HG03280 (cell line): Measurements from ENCODE around the gene CCDC88C.

Experiments
- ATAC-seq: cut with Tn5 transposase; IDR thresholded peaks from one replicate; pipeline ENCODE4 v1.9.1; 2021; ENCODE audit warnings: mild to moderate bottlenecking, moderate library complexity; ENCODE audit not compliant: unreplicated experiment

Gene CCDC88C

GRCh38 chr14:91313852-91314251, 103.8 kb downstream of the CCDC88C start:
- no peak for ATAC-seq

- no peak for ATAC-seq
Observed at GRCh38 chr14:91313154-91313850, 104.3 kb downstream of the CCDC88C start.

- ATAC-seq: no peak
Observed at GRCh38 chr14:91311284-91311662, 106.3 kb downstream of the CCDC88C start.

- ATAC-seq: no peak
Observed at GRCh38 chr14:91310606-91311283, 106.9 kb downstream of the CCDC88C start.

GRCh38 chr14:91309756-91310280, 107.8 kb downstream of the CCDC88C start:
- ATAC-seq: no peak

GRCh38 chr14:91308337-91308736, 109.3 kb downstream of the CCDC88C start:
- ATAC-seq: no peak

- ATAC-seq: no peak
Observed at GRCh38 chr14:91307652-91308051, 110.0 kb downstream of the CCDC88C start.

GRCh38 chr14:91307046-91307445, 110.6 kb downstream of the CCDC88C start:
- ATAC-seq: no peak

GRCh38 chr14:91306547-91306946, 111.1 kb downstream of the CCDC88C start:
- no peak for ATAC-seq

GRCh38 chr14:91305650-91306431, 111.8 kb downstream of the CCDC88C start:
- ATAC-seq: no peak

- no peak for ATAC-seq
Observed at GRCh38 chr14:91303924-91304229, 113.7 kb downstream of the CCDC88C start.

GRCh38 chr14:91303091-91303923, 114.3 kb downstream of the CCDC88C start:
- ATAC-seq: peak; percentile 72

- ATAC-seq: no peak
Observed at GRCh38 chr14:91302391-91302790, 115.2 kb downstream of the CCDC88C start.

- no peak for ATAC-seq
Observed at GRCh38 chr14:91300957-91301356, 116.7 kb downstream of the CCDC88C start.

GRCh38 chr14:91300283-91300895, 117.2 kb downstream of the CCDC88C start:
- no peak for ATAC-seq

- ATAC-seq: no peak
Observed at GRCh38 chr14:91299121-91300115, 118.2 kb downstream of the CCDC88C start.

- ATAC-seq: no peak
Observed at GRCh38 chr14:91298576-91298975, 119.0 kb downstream of the CCDC88C start.

GRCh38 chr14:91297081-91297711, 120.4 kb downstream of the CCDC88C start:
- ATAC-seq: no peak
